WTC11 (cell line): ENCODE results near the gene PCNP.

Source experiments
- CBFB ChIP-seq: sonication (generic); formaldehyde crosslinking; IDR thresholded peaks from 2 replicates; pipeline ENCODE4 v1.8.1; 2022; ENCODE audit warnings: mild to moderate bottlenecking, low read depth, missing genetic modification reagents
- CREB1 ChIP-seq: sonication (generic); formaldehyde crosslinking; IDR thresholded peaks from 2 replicates; pipeline ENCODE4 v1.8.0; 2023; ENCODE audit warnings: mild to moderate bottlenecking, missing genetic modification reagents
- CTCF ChIP-seq: fragments of 200-600 bp; IDR thresholded peaks from 2 replicates; pipeline ENCODE4 v1.8.0; 2022; ENCODE audit warnings: antibody characterized with exemption
- HMGXB4 ChIP-seq: sonication (generic); formaldehyde crosslinking; IDR thresholded peaks from 2 replicates; pipeline ENCODE4 v1.8.1; 2023; ENCODE audit warnings: mild to moderate bottlenecking, moderate library complexity, missing genetic modification reagents
- JUN ChIP-seq: sonication (generic); formaldehyde crosslinking; IDR thresholded peaks from 2 replicates; pipeline ENCODE4 v1.8.0; 2023; ENCODE audit warnings: mild to moderate bottlenecking, missing genetic modification reagents
- MAX ChIP-seq: sonication (generic); formaldehyde crosslinking; IDR thresholded peaks from 2 replicates; pipeline ENCODE4 v1.8.0; 2022; ENCODE audit warnings: mild to moderate bottlenecking, missing genetic modification reagents
- NFYB ChIP-seq: sonication (generic); formaldehyde crosslinking; conservative IDR thresholded peaks from 2 replicates; pipeline ENCODE4 v1.8.0; 2022; ENCODE audit warnings: low read depth, missing genetic modification reagents
- TP53 ChIP-seq: sonication (generic); formaldehyde crosslinking; IDR thresholded peaks from 2 replicates; pipeline ENCODE4 v1.8.1; 2023; ENCODE audit warnings: mild to moderate bottlenecking, missing genetic modification reagents
- USF2 ChIP-seq: sonication (generic); formaldehyde crosslinking; IDR thresholded peaks from 2 replicates; pipeline ENCODE4 v1.8.1; 2023; ENCODE audit warnings: mild to moderate bottlenecking, missing genetic modification reagents, moderate library complexity
- ZNF138 ChIP-seq: sonication (generic); formaldehyde crosslinking; conservative IDR thresholded peaks from 2 replicates; pipeline ENCODE4 v1.8.1; 2022; ENCODE audit warnings: mild to moderate bottlenecking, moderate library complexity, missing genetic modification reagents

GRCh38 chr3:101542957-101543356 is 31.0 kb upstream of the PCNP start:
- TF ChIP-seq MAX (CRISPR knock-in tag), result no peak
- TF ChIP-seq CBFB (CRISPR knock-in tag), result no peak
- no peak for TF ChIP-seq CTCF
- TF ChIP-seq USF2 (CRISPR knock-in tag), result no peak
- TF ChIP-seq NFYB (CRISPR knock-in tag), result no peak
- no peak for TF ChIP-seq JUN (CRISPR knock-in tag)
- TF ChIP-seq CREB1 (CRISPR knock-in tag), result no peak
- no peak for TF ChIP-seq ZNF138
- TF ChIP-seq HMGXB4 (CRISPR knock-in tag), result no peak
- no peak for TF ChIP-seq TP53
